Endothelial cell of umbilical vein (primary cell): Measurements from ENCODE around the gene PEAR1. TPM values are rescaled to one million over a fixed set of nuclear protein-coding genes. Genes with fewer than 3 reads are reported as not detected.

Experiments used
- BruUV-seq: library from RNA; stranded (reverse); fragments of 400-500 nt; replicated peaks from 2 replicates; lab custom pipeline; 2021; lab: Mats Ljungman, UMichigan
- CTCF ChIA-PET: fragments of 300-600, 350-600 bp; sonication (Branson Sonifier 250); formaldehyde crosslinking; loops from one replicate; lab custom pipeline; 2021; ENCODE audit warnings: antibody characterized with exemption, inconsistent platforms; lab: Charles Lee
- POLR2A ChIA-PET: fragments of 300-600, 350-600 bp; sonication (Branson Sonifier 250); formaldehyde crosslinking; loops from one replicate; lab custom pipeline; 2021; ENCODE audit warnings: antibody characterized with exemption, inconsistent platforms; lab: Charles Lee
- DNase-seq: peaks from one replicate; pipeline ENCODE4 v3.0.0-alpha.2; 2011; ENCODE audit warnings: low read depth, low spot score
- FAIRE-seq: peaks from 2 replicates; lab custom pipeline; 2011; peaks lifted over from hg19 to GRCh38; lab: Jason Lieb, UNC
- H2AFZ ChIP-seq: 2 replicates; pipeline ENCODE4 v1.6.0; 2012; ENCODE audit warnings: low read depth, low read length, control low read depth, inconsistent platforms
- H3K27ac ChIP-seq: 2 replicates; pipeline ENCODE4 v1.5.1; 2011; ENCODE audit warnings: low read depth, mild to moderate bottlenecking, control low read depth, low read length, moderate library complexity; ENCODE audit not compliant: insufficient read depth
- H3K27me3 ChIP-seq, 2 experiments: 2 replicates each; pipeline versions ENCODE4 v1.6.0 to v1.6.1; 2011; ENCODE audit warnings: low read length in 2 of 2, mixed read lengths in 1 of 2; ENCODE audit not compliant: control insufficient read depth in 2 of 2, insufficient read depth in 2 of 2
- H3K36me3 ChIP-seq, 2 experiments: 2 replicates in 1 of 2; 3 replicates in 1 of 2; pipeline ENCODE4 v1.5.1; 2011; ENCODE audit warnings: low read length in 2 of 2, mild to moderate bottlenecking in 1 of 2, moderate library complexity in 1 of 2; ENCODE audit not compliant: control insufficient read depth in 2 of 2, insufficient read depth in 2 of 2; ENCODE audit errors: extremely low read depth in 1 of 2
- H3K4me1 ChIP-seq: 3 replicates; pipeline ENCODE4 v1.5.1; 2011; ENCODE audit warnings: mild to moderate bottlenecking, low read length; ENCODE audit not compliant: control insufficient read depth, insufficient read depth; ENCODE audit errors: extremely low read depth
- H3K4me2 ChIP-seq: 2 replicates; pipeline ENCODE4 v1.6.1; 2011; ENCODE audit warnings: low read length, control low read depth, mixed read lengths; ENCODE audit not compliant: insufficient read depth
- H3K4me3 ChIP-seq, 3 experiments: fragments of 200-600 bp in 1 of 3; sonication (generic), shearing (Covaris generic) in 1 of 3; replicated peaks in 1 of 3; 2 replicates each; pipeline ENCODE4 v1.5.1; 2011 to 2016; ENCODE audit warnings: control low read depth in 3 of 3, low read length in 3 of 3, mild to moderate bottlenecking in 2 of 3, inconsistent platforms in 1 of 3, low read depth in 1 of 3, moderate library complexity in 1 of 3; ENCODE audit not compliant: insufficient read depth in 1 of 3
- H3K79me2 ChIP-seq: 2 replicates; pipeline ENCODE4 v1.6.0; 2012; ENCODE audit warnings: low read length, inconsistent platforms; ENCODE audit not compliant: control insufficient read depth, insufficient read depth
- H3K9ac ChIP-seq: replicated peaks from 2 replicates; pipeline ENCODE3; 2011; ENCODE audit warnings: low read length, control low read depth; ENCODE audit not compliant: insufficient read depth; ENCODE audit errors: extremely low read depth
- H3K9me1 ChIP-seq: replicated peaks from 3 replicates; pipeline ENCODE4 v1.6.0; 2011; ENCODE audit warnings: mild to moderate bottlenecking, low read length; ENCODE audit not compliant: control insufficient read depth, insufficient read depth; ENCODE audit errors: extremely low read depth
- H3K9me3 ChIP-seq: replicated peaks from 2 replicates; pipeline ENCODE4 v1.5.1; 2012; ENCODE audit warnings: low read length, inconsistent platforms; ENCODE audit not compliant: control insufficient read depth, insufficient read depth
- H4K20me1 ChIP-seq: replicated peaks from 2 replicates; pipeline ENCODE3; 2011; ENCODE audit warnings: mild to moderate bottlenecking, low read length; ENCODE audit not compliant: control insufficient read depth, insufficient read depth; ENCODE audit errors: extremely low read depth
- EZH2 ChIP-seq: IDR thresholded peaks from 2 replicates; pipeline ENCODE4 v1.6.1; 2012; ENCODE audit warnings: borderline replicate concordance, low read depth, mild to moderate bottlenecking, moderate library complexity, low read length, inconsistent platforms; ENCODE audit not compliant: severe bottlenecking
- FOS ChIP-seq: IDR thresholded peaks from 2 replicates; pipeline ENCODE4 v1.6.1; 2011; ENCODE audit warnings: mild to moderate bottlenecking, low read length, moderate library complexity, borderline replicate concordance; ENCODE audit not compliant: insufficient read depth
- GATA2 ChIP-seq: IDR thresholded peaks from 2 replicates; pipeline ENCODE4 v1.7.0; 2011; ENCODE audit warnings: low read depth, mild to moderate bottlenecking, moderate library complexity, mixed read lengths, low read length; ENCODE audit not compliant: insufficient read length, insufficient read depth
- JUN ChIP-seq: IDR thresholded peaks from 2 replicates; pipeline ENCODE4 v1.6.1; 2011; ENCODE audit warnings: borderline replicate concordance, low read depth; ENCODE audit not compliant: insufficient read length, insufficient read depth
- MYC ChIP-seq: IDR thresholded peaks from one replicate; pipeline ENCODE4 v1.6.1; 2011; ENCODE audit warnings: mild to moderate bottlenecking, low read depth, low read length
- POLR2A ChIP-seq: IDR thresholded peaks from 2 replicates; pipeline ENCODE4 v1.6.1; 2012; ENCODE audit warnings: low read depth, mild to moderate bottlenecking, control low read depth, low read length
- POLR2AphosphoS5 ChIP-seq: IDR thresholded peaks from 2 replicates; pipeline ENCODE4 v1.6.1; 2012; ENCODE audit warnings: low read depth, mild to moderate bottlenecking, control low read depth, low read length, moderate library complexity; ENCODE audit not compliant: insufficient read depth
- dilution Hi-C: fragments of 300-500 bp; cut with MboI; formaldehyde crosslinking; loops from one replicate; pipeline ENCODE4 v1.15.0; 2019; ENCODE audit warnings: low sequenced_read_pairs; ENCODE audit not compliant: extremely low pct_ligation_motif_present
- intact Hi-C: fragments of 100-400 bp; cut with micrococcal nuclease; formaldehyde crosslinking; loops from one replicate; pipeline ENCODE4 v1.10.0; 2022
- polyA plus RNA-seq, 4 experiments: library from polyadenylated mRNA; depleted of rRNA in 3 of 4; stranded (reverse) in 3 of 4; unstranded in 1 of 4; fragments of >200 nt; gene quantifications; 2 replicates each; pipeline versions ENCODE4 v1.2.1 to v1.2.3, GENCODE V29; 2011 to 2012; ENCODE audit warnings: missing spikeins in 1 of 4
- total RNA-seq: library from RNA; stranded (reverse); gene quantifications from 2 replicates; pipeline ENCODE4 v1.2.3, GENCODE V29; 2021
- TF ChIP-seq, protein P1 (sequence below), 2 donors: IDR thresholded peaks; 1 replicate in 1 of 2; 2 replicates in 1 of 2; pipeline ENCODE4 v1.5.1; 2011; ENCODE audit warnings: low read length in 2 of 2, mild to moderate bottlenecking in 2 of 2, moderate library complexity in 2 of 2, control low read depth in 1 of 2, inconsistent platforms in 1 of 2, low read depth in 1 of 2; ENCODE audit not compliant: insufficient read depth in 1 of 2; ENCODE audit errors: extremely low read depth in 1 of 2
- TF ChIP-seq, protein P2 (sequence below): IDR thresholded peaks from 2 replicates; pipeline ENCODE4 v1.6.1; 2011; ENCODE audit not compliant: insufficient read depth, insufficient read length

The PEAR1 gene
- total and polyA plus RNA-seq, 2 donors (not counting 3 experiments of a cell fraction or from before 2014, with no cell fraction given) = 90.7 to 106 TPM

DNA sequence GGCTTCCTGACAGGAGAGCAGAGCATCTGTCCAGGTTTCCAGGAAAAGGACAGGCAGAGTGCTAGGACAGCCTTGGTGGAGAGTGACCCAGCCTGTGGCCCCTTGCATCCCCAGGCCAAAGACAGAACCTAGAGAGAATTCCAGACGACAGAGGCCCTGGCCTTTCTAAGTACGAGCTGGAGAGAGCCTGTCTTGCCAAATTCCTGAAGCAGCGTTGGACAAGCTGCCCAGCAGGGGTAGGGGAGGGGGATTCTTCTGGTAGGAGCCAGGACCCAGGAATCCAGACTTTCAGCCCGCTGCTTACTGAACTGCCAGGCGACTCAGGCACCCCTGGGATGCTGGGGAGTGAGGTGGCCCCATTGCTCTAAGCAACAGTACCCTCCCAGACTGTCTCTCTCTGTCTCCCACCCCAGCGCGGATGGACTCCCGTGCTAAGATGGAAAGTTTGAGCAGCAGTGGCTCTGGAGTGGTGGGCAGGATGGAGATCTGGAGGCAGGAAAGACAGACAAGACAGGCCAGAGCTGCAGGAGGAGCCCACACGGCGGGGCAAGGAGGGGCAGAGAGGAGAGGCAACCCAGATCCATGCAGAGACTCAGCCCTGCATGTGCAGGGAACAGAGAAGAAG is 8.8 kb upstream of the PEAR1 start:
- BruUV-seq = no TSS peak
- no peaks in the 10 kb centered on the region for H3K79me2 ChIP-seq
- FAIRE-seq (no peak), DNase-seq (no peak)
- H3K4me2 ChIP-seq = no peak overlapping the region
- H3K27me3 ChIP-seq = peaks cover 5 to 22% of the 10 kb centered on the region in 2 experiments
- CTCF ChIA-PET = interaction anchor here (1.5 to 5.6 kb wide), 6 partner anchors 8 to 195 kb away, joined by 4 to 35 read pairs (median 6); partner anchors contain the start of genes NTRK1 and PEAR1
- no peaks in the 10 kb centered on the region for H3K9me1 ChIP-seq
- H3K9ac ChIP-seq = no peak overlapping the region
- dilution Hi-C loops = no loop called here
- POLR2A ChIA-PET = no interaction called here
- no peak overlapping the region for H3K27ac ChIP-seq
- no peaks in the 10 kb centered on the region for H3K36me3 ChIP-seq
- intact Hi-C loops = no loop called here
- no peaks in the 10 kb centered on the region for H4K20me1 ChIP-seq
- H3K4me3 ChIP-seq = no peak overlapping the region
- no peaks in the 10 kb centered on the region for H3K9me3 ChIP-seq
- TF ChIP-seq, protein P1, sequence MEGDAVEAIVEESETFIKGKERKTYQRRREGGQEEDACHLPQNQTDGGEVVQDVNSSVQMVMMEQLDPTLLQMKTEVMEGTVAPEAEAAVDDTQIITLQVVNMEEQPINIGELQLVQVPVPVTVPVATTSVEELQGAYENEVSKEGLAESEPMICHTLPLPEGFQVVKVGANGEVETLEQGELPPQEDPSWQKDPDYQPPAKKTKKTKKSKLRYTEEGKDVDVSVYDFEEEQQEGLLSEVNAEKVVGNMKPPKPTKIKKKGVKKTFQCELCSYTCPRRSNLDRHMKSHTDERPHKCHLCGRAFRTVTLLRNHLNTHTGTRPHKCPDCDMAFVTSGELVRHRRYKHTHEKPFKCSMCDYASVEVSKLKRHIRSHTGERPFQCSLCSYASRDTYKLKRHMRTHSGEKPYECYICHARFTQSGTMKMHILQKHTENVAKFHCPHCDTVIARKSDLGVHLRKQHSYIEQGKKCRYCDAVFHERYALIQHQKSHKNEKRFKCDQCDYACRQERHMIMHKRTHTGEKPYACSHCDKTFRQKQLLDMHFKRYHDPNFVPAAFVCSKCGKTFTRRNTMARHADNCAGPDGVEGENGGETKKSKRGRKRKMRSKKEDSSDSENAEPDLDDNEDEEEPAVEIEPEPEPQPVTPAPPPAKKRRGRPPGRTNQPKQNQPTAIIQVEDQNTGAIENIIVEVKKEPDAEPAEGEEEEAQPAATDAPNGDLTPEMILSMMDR (IDR thresholded peaks at IDR 0.05; ENCODE audit: extremely low read depth in 1 of 2, insufficient read depth in 1 of 2, low read depth in 1 of 2, low read length in 2 of 2) = no peak
- TF ChIP-seq JUN (no peak), FOS (no peak)
- no peak overlapping the region for H2AFZ ChIP-seq
- peaks cover 2% of the 10 kb centered on the region for H3K4me1 ChIP-seq

DNA sequence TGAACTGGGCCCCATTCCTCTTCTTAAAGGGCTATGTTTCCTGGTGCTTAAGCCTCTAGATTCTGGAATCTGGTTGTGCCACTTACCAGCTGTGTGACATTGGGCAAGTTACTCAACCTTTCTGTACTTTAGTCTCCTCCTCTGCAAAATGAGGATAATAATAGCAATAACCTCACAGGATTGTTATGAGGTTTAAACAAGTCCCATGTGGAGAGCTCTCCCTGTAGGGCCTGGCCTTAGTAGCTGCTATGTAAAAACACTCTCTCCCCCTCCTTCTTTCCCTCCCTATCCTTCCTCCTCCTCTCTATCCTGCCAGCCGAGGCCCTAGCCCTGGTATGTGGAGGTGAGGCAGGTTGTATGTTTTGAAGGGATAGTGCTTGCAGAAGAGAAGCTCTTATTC is 8.2 kb upstream of the PEAR1 start:
- POLR2A ChIA-PET = no interaction called here

More for the DNA sequence above, 8.2 kb upstream of the PEAR1 start:
- Histone ChIP-seq H3K4me1 (no peaks in the 10 kb centered on the region), H3K9me1 (no peaks in the 10 kb centered on the region), H3K27ac (no peak overlapping the region), H3K9ac (no peak overlapping the region), H3K4me3 (no peak overlapping the region), H3K27me3 (peaks cover 5 to 22% of the 10 kb centered on the region in 2 experiments), H3K36me3 (no peaks in the 10 kb centered on the region), H3K4me2 (no peak overlapping the region), H3K79me2 (no peaks in the 10 kb centered on the region), H4K20me1 (no peaks in the 10 kb centered on the region), H2AFZ (no peak overlapping the region), H3K9me3 (no peaks in the 10 kb centered on the region)
- TF ChIP-seq, protein P2, sequence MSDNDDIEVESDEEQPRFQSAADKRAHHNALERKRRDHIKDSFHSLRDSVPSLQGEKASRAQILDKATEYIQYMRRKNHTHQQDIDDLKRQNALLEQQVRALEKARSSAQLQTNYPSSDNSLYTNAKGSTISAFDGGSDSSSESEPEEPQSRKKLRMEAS = no peak
- no peak for TF ChIP-seq POLR2A
- no peak for TF ChIP-seq JUN
- no peak for TF ChIP-seq GATA2
- TF ChIP-seq, protein P1 (IDR thresholded peaks at IDR 0.05; ENCODE audit: extremely low read depth in 1 of 2, insufficient read depth in 1 of 2, low read depth in 1 of 2, low read length in 2 of 2) = no peak
- no peak for TF ChIP-seq FOS
- no peak for TF ChIP-seq POLR2AphosphoS5
- no peak for TF ChIP-seq EZH2
- no peak for TF ChIP-seq MYC
- no TSS peak for BruUV-seq
- DNase-seq = no peak
- no peak for FAIRE-seq
- CTCF ChIA-PET = interaction anchor here (0.9 to 8.4 kb wide), 6 partner anchors 25 to 196 kb away, joined by 3 to 123 read pairs (median 9); partner anchors contain the start of genes ISG20L2, METTL25B and NTRK1
- intact Hi-C loops = no loop called here
- dilution Hi-C loops = no loop called here
